Measurements from ENCODE around the gene OXT.

DNA sequence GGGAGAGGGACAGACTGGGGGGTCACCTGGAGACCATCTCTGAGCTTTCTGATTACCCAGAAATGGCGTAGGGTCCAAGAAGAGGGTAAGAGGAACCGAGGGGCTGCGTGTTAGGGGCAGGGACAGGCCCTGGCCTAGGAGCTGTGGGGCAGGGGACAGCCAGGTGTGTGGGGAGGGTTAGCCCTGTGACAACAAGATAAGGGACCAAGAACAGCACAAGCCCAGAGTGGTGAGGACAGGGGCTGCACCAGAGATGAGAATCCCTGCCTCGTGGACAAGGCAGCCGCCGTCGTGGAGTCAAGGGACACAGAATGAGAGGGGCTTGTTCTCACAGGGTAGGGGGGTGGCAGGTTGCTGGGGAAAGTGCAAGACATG lies 13.6 kb downstream of the OXT start:
- TF ChIP-seq, protein P1, sequence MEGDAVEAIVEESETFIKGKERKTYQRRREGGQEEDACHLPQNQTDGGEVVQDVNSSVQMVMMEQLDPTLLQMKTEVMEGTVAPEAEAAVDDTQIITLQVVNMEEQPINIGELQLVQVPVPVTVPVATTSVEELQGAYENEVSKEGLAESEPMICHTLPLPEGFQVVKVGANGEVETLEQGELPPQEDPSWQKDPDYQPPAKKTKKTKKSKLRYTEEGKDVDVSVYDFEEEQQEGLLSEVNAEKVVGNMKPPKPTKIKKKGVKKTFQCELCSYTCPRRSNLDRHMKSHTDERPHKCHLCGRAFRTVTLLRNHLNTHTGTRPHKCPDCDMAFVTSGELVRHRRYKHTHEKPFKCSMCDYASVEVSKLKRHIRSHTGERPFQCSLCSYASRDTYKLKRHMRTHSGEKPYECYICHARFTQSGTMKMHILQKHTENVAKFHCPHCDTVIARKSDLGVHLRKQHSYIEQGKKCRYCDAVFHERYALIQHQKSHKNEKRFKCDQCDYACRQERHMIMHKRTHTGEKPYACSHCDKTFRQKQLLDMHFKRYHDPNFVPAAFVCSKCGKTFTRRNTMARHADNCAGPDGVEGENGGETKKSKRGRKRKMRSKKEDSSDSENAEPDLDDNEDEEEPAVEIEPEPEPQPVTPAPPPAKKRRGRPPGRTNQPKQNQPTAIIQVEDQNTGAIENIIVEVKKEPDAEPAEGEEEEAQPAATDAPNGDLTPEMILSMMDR (IDR thresholded peaks at IDR 0.05; ENCODE audit: low read depth, low read length, poor library complexity, severe bottlenecking) = no peak
- TF ChIP-seq EZH2phosphoT487 (IDR thresholded peaks at IDR 0.05; ENCODE audit: borderline replicate concordance, low read length) = no peak
